Ectodermal cell (in vitro differentiated cells): Measurements from ENCODE around the gene VCAM1.
"Not testable (repeated sequence)": the region's sequence is repeated elsewhere in the genome, so short reads cannot be mapped to it uniquely, and the experiment has no call there.

Source experiments
- H3K27ac ChIP-seq: 2 replicates; pipeline ENCODE4 v1.7.0; 2013; ENCODE audit warnings: mild to moderate bottlenecking, low read depth, low read length; ENCODE audit not compliant: insufficient read depth, poor library complexity, severe bottlenecking
- H3K27me3 ChIP-seq: 2 replicates; pipeline ENCODE4 v1.7.0; 2013; ENCODE audit warnings: mild to moderate bottlenecking, low read length; ENCODE audit not compliant: insufficient read depth, control insufficient read depth, poor library complexity, severe bottlenecking
- H3K36me3 ChIP-seq: one replicate; pipeline ENCODE4 v1.7.0; 2013; ENCODE audit warnings: low read length; ENCODE audit not compliant: control insufficient read depth, insufficient read depth
- H3K4me1 ChIP-seq: one replicate; pipeline ENCODE4 v1.7.0; 2013; ENCODE audit warnings: low read length; ENCODE audit not compliant: control insufficient read depth, insufficient read depth
- H3K4me3 ChIP-seq: 2 replicates; pipeline ENCODE4 v1.7.0; 2013; ENCODE audit warnings: low read depth, low read length, control low read depth; ENCODE audit not compliant: insufficient read depth
- H3K9me3 ChIP-seq: 2 replicates; pipeline ENCODE4 v1.7.0; 2013; ENCODE audit warnings: mild to moderate bottlenecking, low read length, moderate library complexity; ENCODE audit not compliant: control insufficient read depth
- WGBS, 2 experiments: methylation state at CpG; one replicate each; pipeline ENCODE4 v1.1.7; 2013; ENCODE audit warnings: missing lambda C conversion rate in 2 of 2; 5-methylcytosine and 5-hydroxymethylcytosine counted together

The VCAM1 gene

GRCh38 chr1:100706296-100706695 lies 13.2 kb upstream of the VCAM1 start:
- Histone ChIP-seq H3K36me3 (no peaks in the 10 kb centered on the region), H3K27ac (no peak overlapping the region), H3K9me3 (no peaks in the 10 kb centered on the region), H3K27me3 (no peaks in the 10 kb centered on the region), H3K4me1 (no peaks in the 10 kb centered on the region), H3K4me3 (no peak overlapping the region)
- 94 to 100% methylated on average over 1 of the region's 1 CpG for WGBS, 2 experiments

- 93 to 100% methylated on average over 1 of the region's 1 CpG for WGBS, 2 experiments
- H3K9me3 ChIP-seq = no peaks in the 10 kb centered on the region
- H3K4me3 ChIP-seq = no peak overlapping the region
- no peaks in the 10 kb centered on the region for H3K36me3 ChIP-seq
- no peak overlapping the region for H3K27ac ChIP-seq
- no peaks in the 10 kb centered on the region for H3K4me1 ChIP-seq
- no peaks in the 10 kb centered on the region for H3K27me3 ChIP-seq
Observed at GRCh38 chr1:100706856-100707255, 12.7 kb upstream of the VCAM1 start.

- Histone ChIP-seq H3K36me3 (no peaks in the 10 kb centered on the region), H3K4me1 (no peaks in the 10 kb centered on the region), H3K4me3 (no peak overlapping the region), H3K27me3 (no peaks in the 10 kb centered on the region), H3K9me3 (no peaks in the 10 kb centered on the region), H3K27ac (no peak overlapping the region)
- WGBS, 2 experiments = 93 to 94% methylated on average over 2 of the region's 2 CpGs
Observed at GRCh38 chr1:100708476-100709062, 11.0 kb upstream of the VCAM1 start.

GRCh38 chr1:100710906-100711682 lies 8.4 kb upstream of the VCAM1 start:
- Histone ChIP-seq H3K27ac (no peak overlapping the region), H3K36me3 (no peaks in the 10 kb centered on the region), H3K27me3 (no peaks in the 10 kb centered on the region), H3K4me1 (no peaks in the 10 kb centered on the region), H3K9me3 (no peaks in the 10 kb centered on the region), H3K4me3 (no peak overlapping the region)
- no CpG with 5 or more reads among the region's 1 CpG for WGBS, 2 experiments

- H3K36me3 ChIP-seq, H3K27ac ChIP-seq, H3K9me3 ChIP-seq, H3K4me3 ChIP-seq, H3K4me1 ChIP-seq, H3K27me3 ChIP-seq: not testable (repeated sequence)
- 93 to 95% methylated on average over 15 of the region's 15 CpGs for WGBS, 2 experiments
Observed at GRCh38 chr1:100713027-100713426, 6.5 kb upstream of the VCAM1 start.

GRCh38 chr1:100713626-100714025 lies 5.9 kb upstream of the VCAM1 start:
- Histone ChIP-seq H3K4me3 (no peak overlapping the region), H3K4me1 (no peaks in the 10 kb centered on the region), H3K27ac (no peak overlapping the region), H3K36me3 (no peaks in the 10 kb centered on the region), H3K9me3 (no peaks in the 10 kb centered on the region), H3K27me3 (no peaks in the 10 kb centered on the region)
- WGBS, 2 experiments = 74 to 79% methylated on average over 3 of the region's 3 CpGs

- Histone ChIP-seq H3K27ac (no peak overlapping the region), H3K9me3 (no peaks in the 10 kb centered on the region), H3K4me1 (no peaks in the 10 kb centered on the region), H3K4me3 (no peak overlapping the region), H3K27me3 (no peaks in the 10 kb centered on the region), H3K36me3 (no peaks in the 10 kb centered on the region)
- WGBS, 2 experiments = 100% methylated on average over 1 of the region's 1 CpG
Observed at GRCh38 chr1:100714599-100714998, 4.9 kb upstream of the VCAM1 start.

- Histone ChIP-seq H3K4me3 (no peak overlapping the region), H3K9me3 (no peaks in the 10 kb centered on the region), H3K36me3 (no peaks in the 10 kb centered on the region), H3K4me1 (peaks cover 5% of the 10 kb centered on the region), H3K27ac (no peak overlapping the region), H3K27me3 (no peaks in the 10 kb centered on the region)
- WGBS, 2 experiments = 92 to 94% methylated on average over 6 of the region's 6 CpGs
Observed at GRCh38 chr1:100717218-100717617, 2.3 kb upstream of the VCAM1 start.

- WGBS, 2 experiments = 93 to 94% methylated on average over 3 to 4 of the region's 4 CpGs
- H3K27ac ChIP-seq = no peak overlapping the region
- H3K9me3 ChIP-seq = no peaks in the 10 kb centered on the region
- H3K27me3 ChIP-seq = no peaks in the 10 kb centered on the region
- H3K36me3 ChIP-seq = no peaks in the 10 kb centered on the region
- no peak overlapping the region for H3K4me3 ChIP-seq
- H3K4me1 ChIP-seq = peaks cover 5% of the 10 kb centered on the region
Observed at GRCh38 chr1:100718581-100718980, 961 bp upstream of the VCAM1 start.

GRCh38 chr1:100720101-100720500 lies 559 bp downstream of the VCAM1 start:
- 89 to 97% methylated on average over 3 of the region's 3 CpGs for WGBS, 2 experiments
- peaks cover 5% of the 10 kb centered on the region for H3K4me1 ChIP-seq
- H3K36me3 ChIP-seq = no peaks in the 10 kb centered on the region
- H3K27ac ChIP-seq = no peak overlapping the region
- no peaks in the 10 kb centered on the region for H3K9me3 ChIP-seq
- no peaks in the 10 kb centered on the region for H3K27me3 ChIP-seq
- H3K4me3 ChIP-seq = no peak overlapping the region
